PFSK-1 (cell line): ENCODE data around the gene SMG6.

Experiments used
- POLR2AphosphoS5 ChIP-seq: IDR thresholded peaks from 2 replicates; pipeline ENCODE4 v1.6.1; 2012; ENCODE audit warnings: low read depth, mild to moderate bottlenecking, control low read depth, low read length, moderate library complexity
- REST ChIP-seq, 2 experiments: IDR thresholded peaks; 2 replicates each; pipeline versions ENCODE4 v1.6.1 to v1.8.0; 2011 to 2012; ENCODE audit warnings: low read depth in 2 of 2, low read length in 2 of 2, control low read depth in 1 of 2, inconsistent platforms in 1 of 2, mild to moderate bottlenecking in 1 of 2, moderate library complexity in 1 of 2; ENCODE audit not compliant: insufficient read depth in 1 of 2

DNA sequence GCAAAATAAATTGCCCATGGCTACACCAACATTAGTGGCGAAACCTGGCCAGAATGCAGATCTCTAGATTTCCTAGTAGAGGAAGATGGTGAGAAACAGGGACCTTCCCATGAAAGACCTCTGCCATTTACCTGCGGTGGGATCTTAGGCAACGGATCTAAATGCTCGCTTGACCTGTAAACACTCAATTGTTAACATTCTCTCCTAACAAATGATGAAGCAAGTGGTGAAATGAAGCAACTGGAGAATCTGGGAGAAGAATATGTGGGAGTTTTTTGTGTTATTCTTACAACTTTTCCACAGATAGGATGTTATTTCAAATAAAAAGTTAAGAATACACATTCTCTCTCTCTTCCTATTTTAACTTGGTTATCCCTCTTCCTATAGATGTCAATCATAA, 56.6 kb downstream of the SMG6 start:
- TF ChIP-seq POLR2AphosphoS5 (no peak), REST (IDR thresholded peaks at IDR 0.05; ENCODE audit: insufficient read depth in 1 of 2, low read depth in 2 of 2, low read length in 2 of 2) (no peak)
